HepG2 (cell line): ENCODE data around the gene C17orf58. TPM values are rescaled to one million over a fixed set of nuclear protein-coding genes. Genes with fewer than 3 reads are reported as not detected.

Source experiments
- CEBPG ChIP-seq: IDR thresholded peaks from 2 replicates; pipeline ENCODE4 v1.6.1; 2016
- LRRFIP1 ChIP-seq: sonication (generic); formaldehyde crosslinking; conservative IDR thresholded peaks from 2 replicates; pipeline ENCODE4 v1.4.0; 2020; ENCODE audit warnings: missing genetic modification reagents
- MLX ChIP-seq: IDR thresholded peaks from 2 replicates; pipeline ENCODE4 v1.6.1; 2016
- PCBP1 ChIP-seq: fragments of 200-400 bp; formaldehyde crosslinking; IDR thresholded peaks from 2 replicates; pipeline ENCODE4 v1.6.1; 2017; ENCODE audit warnings: mild to moderate bottlenecking, low read depth, low read length, borderline replicate concordance
- PTBP1 ChIP-seq: fragments of 200-400 bp; formaldehyde crosslinking; IDR thresholded peaks from 2 replicates; pipeline ENCODE4 v1.6.1; 2018; ENCODE audit warnings: low read length, low read depth; ENCODE audit not compliant: poor library complexity, severe bottlenecking
- TP53 ChIP-seq: sonication (generic); formaldehyde crosslinking; conservative IDR thresholded peaks from 2 replicates; pipeline ENCODE4 v1.4.0; 2020; ENCODE audit warnings: missing genetic modification reagents
- ZKSCAN8 ChIP-seq: IDR thresholded peaks from 2 replicates; pipeline ENCODE4 v1.6.1; 2016; ENCODE audit warnings: borderline replicate concordance, missing genetic modification reagents, missing compliant biosample characterization
- ZNF318 ChIP-seq: sonication (generic); formaldehyde crosslinking; IDR thresholded peaks from 2 replicates; pipeline ENCODE4 v1.4.0; 2020; ENCODE audit warnings: mild to moderate bottlenecking, missing genetic modification reagents
- ZNF597 ChIP-seq: sonication (generic); formaldehyde crosslinking; IDR thresholded peaks from 2 replicates; pipeline ENCODE4 v1.5.0; 2020; ENCODE audit warnings: missing genetic modification reagents
- ZNF781 ChIP-seq: sonication (generic); formaldehyde crosslinking; IDR thresholded peaks from 2 replicates; pipeline ENCODE4 v1.5.1; 2020; ENCODE audit warnings: borderline replicate concordance, mild to moderate bottlenecking, missing genetic modification reagents; ENCODE audit errors: not compliant biosample characterization
- ZSCAN12 ChIP-seq: sonication (generic); formaldehyde crosslinking; IDR thresholded peaks from 2 replicates; pipeline ENCODE4 v1.9.0; 2021; ENCODE audit warnings: mild to moderate bottlenecking, missing genetic modification reagents
- polyA plus RNA-seq, 8 experiments: library from polyadenylated mRNA; depleted of rRNA in 3 of 8; stranded (reverse) in 7 of 8; unstranded in 1 of 8; fragments of >200 nt; fragmentation: Illumina TruSeq in 4 of 8; extraction: Trizol in 4 of 8; gene quantifications; 2 replicates each; pipeline versions ENCODE4 v1.2.1 to v1.2.3, GENCODE V29; 2011 to 2016; ENCODE audit warnings: low read depth in 4 of 8, missing spikeins in 1 of 8, mixed read lengths in 1 of 8; ENCODE audit not compliant: insufficient read depth in 1 of 8
- total RNA-seq, 5 experiments: library from RNA; depleted of rRNA; stranded (reverse); fragments of >200 nt; fragmentation: Illumina TruSeq; extraction: Trizol; gene quantifications; 2 replicates each; pipeline ENCODE4 v1.2.3, GENCODE V29; 2016; ENCODE audit warnings: low read depth in 1 of 5
- TF ChIP-seq, protein P1 (sequence below): sonication (generic); formaldehyde crosslinking; IDR thresholded peaks from 2 replicates; pipeline ENCODE4 v1.5.0; 2020; ENCODE audit warnings: mild to moderate bottlenecking, missing genetic modification reagents
- TF ChIP-seq, protein P2 (sequence below): sonication (generic); formaldehyde crosslinking; IDR thresholded peaks from 2 replicates; pipeline ENCODE4 v1.4.0; 2020; ENCODE audit warnings: mild to moderate bottlenecking, missing genetic modification reagents

Gene C17orf58
- total and polyA plus RNA-seq, 2 of the 13 experiments (the other 11 are each of a cell fraction or from before 2014, with no cell fraction given) = 15.6 to 15.8 TPM

- TF ChIP-seq LRRFIP1 (CRISPR knock-in tag) (no peak), MLX (no peak), CEBPG (CRISPR knock-in tag) (no peak), PCBP1 (no peak), ZKSCAN8 (no peak), ZNF318 (0 out of 2 replicates have a peak, but pooled peaks have one; percentile 29), PTBP1 (no peak), ZSCAN12 (no peak), ZNF597 (no peak), TP53 (no peak), ZNF781 (peak; percentile 33)
- TF ChIP-seq, protein P1, sequence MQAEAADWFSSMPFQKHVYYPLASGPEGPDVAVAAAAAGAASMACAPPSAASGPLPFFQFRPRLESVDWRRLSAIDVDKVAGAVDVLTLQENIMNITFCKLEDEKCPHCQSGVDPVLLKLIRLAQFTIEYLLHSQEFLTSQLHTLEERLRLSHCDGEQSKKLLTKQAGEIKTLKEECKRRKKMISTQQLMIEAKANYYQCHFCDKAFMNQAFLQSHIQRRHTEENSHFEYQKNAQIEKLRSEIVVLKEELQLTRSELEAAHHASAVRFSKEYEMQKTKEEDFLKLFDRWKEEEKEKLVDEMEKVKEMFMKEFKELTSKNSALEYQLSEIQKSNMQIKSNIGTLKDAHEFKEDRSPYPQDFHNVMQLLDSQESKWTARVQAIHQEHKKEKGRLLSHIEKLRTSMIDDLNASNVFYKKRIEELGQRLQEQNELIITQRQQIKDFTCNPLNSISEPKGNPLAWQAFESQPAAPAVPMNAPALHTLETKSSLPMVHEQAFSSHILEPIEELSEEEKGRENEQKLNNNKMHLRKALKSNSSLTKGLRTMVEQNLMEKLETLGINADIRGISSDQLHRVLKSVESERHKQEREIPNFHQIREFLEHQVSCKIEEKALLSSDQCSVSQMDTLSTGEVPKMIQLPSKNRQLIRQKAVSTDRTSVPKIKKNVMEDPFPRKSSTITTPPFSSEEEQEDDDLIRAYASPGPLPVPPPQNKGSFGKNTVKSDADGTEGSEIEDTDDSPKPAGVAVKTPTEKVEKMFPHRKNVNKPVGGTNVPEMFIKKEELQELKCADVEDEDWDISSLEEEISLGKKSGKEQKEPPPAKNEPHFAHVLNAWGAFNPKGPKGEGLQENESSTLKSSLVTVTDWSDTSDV (CRISPR knock-in tag) = no peak
- TF ChIP-seq, protein P2, sequence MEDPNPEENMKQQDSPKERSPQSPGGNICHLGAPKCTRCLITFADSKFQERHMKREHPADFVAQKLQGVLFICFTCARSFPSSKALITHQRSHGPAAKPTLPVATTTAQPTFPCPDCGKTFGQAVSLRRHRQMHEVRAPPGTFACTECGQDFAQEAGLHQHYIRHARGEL (CRISPR knock-in tag) = no peak
Measured at GRCh38 chr17:67992548-67993152, 3.6 kb downstream of the C17orf58 start (continued).
